HG03280 (cell line): ENCODE data around the gene SPRYD4.
A peak's percentile ranks its signal among the peaks of the same experiment; 100 is the strongest.
"Not testable (repeated sequence)": the region's sequence is repeated elsewhere in the genome, so short reads cannot be mapped to it uniquely, and the experiment has no call there.

ENCODE experiments used
- ATAC-seq: cut with Tn5 transposase; IDR thresholded peaks from one replicate; pipeline ENCODE4 v1.9.1; 2021; ENCODE audit warnings: mild to moderate bottlenecking, moderate library complexity; ENCODE audit not compliant: unreplicated experiment

SPRYD4 gene

DNA sequence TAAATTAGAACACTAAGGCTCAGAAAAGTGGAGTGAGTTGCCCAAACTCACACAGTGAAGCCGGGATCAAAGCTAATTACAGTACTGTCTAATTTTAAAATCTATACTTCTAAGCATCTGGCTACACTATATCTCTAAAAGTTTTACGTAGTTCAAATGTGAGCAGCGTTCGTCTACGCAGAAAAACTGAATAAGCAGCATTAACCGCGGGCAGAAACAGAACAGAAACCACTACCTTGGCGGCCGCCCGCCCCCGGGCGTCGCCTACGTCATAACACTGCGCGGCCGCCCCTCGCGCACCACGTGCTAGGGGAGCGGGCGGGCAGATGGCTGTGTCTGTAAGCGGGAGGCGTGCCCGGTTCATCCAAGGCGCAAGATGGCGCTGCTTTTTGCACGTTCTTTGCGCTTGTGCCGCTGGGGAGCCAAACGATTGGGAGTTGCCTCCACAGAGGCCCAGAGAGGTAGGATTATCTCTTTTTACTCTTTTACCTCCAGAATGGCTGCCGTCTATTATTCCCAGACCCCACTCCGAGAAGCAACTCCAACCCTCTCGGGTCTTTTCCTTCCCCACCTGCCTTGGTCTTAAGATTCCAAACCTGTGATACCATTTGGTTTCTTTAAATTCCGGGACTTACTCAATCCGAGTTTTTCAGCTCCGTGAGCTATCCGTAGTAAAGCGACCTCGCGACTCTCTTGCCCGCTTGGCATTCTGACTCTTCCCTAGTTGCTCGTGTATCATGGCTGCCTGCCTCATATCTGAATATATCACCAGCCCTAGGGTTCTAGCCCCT lies at the start of gene SPRYD4:
SPRYD4 (plus strand) TSS at position 363 of the 791 bp plus-strand sequence; CDS start at position 377, 14 bp downstream.
- peak; percentile 91 for ATAC-seq

DNA sequence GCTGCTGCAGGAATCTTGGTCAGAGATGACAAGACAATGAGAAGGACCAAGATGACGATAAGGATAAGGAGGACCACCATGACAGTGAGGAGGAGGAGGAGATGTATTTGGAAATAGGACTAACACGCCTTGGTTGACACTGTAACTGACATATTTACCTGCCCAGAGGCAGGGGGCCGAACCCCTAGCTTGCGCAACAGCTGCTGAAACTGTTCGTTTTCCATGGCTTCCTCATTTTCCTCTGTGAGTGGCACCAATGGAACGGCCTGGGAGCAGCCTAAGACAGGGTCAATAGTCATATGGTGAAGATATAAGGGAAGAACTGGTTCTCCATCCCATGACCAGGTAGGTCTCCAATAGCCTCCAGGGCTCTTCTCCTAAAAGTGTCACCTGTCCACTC lies 48.0 kb upstream of the SPRYD4 start:
- no peak for ATAC-seq

DNA sequence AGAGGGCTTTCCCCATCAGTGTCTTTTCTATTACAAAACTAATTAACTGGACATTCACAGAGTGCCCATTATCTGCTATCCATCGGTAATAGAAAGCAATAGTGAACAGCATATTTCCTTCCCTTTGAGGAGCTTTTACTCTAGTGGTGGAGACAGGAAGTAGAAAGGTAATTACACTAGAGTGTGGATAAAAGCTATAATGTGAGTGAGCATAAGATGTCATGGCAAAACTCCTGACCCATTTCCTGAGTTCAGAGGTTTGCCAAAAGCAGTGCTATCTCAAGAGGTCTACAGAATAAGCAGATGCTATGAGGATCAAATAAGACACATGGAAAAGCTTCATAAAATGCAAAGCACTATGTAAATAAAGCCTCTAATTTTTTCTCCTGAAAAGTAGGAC lies 43.2 kb upstream of the SPRYD4 start:
- no peak for ATAC-seq

DNA sequence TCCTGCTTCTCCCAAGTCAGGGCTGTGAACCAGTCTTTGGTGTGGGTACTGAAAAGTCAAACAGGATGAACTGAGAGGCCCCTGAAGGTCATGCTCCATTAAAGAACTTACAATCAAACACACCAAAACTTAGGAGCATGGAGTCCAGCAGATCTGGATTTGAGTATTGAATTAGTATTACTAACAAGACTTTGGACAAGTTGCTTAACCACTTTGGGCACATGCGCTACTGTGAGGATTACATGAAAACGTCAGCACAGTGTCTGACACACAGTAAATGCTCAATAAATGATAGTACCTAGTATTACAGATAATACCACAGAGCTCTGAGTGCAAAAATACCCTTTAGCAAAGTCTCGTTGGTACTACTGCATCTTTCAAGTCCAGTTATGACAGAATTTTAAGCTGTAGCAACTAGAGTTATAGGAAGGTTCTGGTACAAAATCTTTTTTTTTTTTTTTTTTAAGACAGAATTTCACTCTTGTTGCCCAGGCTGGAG lies 42.4 kb upstream of the SPRYD4 start:
- ATAC-seq = no peak

DNA sequence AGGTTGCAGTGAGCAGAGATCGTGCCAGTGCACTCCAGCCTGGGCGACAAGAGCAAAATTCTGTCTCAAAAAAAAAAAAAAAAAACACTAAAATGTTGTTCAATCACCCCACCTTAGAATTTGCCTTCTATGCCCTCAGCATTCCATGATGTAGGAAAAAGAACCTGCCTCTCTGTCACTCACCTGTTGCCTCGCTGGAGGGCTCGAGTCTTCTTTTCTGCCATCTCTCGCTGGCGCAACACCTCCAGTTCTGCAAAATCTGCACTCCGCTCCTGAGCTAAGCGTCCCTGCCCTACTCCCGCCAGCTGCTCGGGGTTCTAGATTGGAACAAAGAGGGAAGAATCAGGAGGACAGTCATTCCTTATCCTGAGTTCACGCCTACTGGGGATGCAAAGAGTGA lies 37.1 kb upstream of the SPRYD4 start:
- no peak for ATAC-seq

DNA sequence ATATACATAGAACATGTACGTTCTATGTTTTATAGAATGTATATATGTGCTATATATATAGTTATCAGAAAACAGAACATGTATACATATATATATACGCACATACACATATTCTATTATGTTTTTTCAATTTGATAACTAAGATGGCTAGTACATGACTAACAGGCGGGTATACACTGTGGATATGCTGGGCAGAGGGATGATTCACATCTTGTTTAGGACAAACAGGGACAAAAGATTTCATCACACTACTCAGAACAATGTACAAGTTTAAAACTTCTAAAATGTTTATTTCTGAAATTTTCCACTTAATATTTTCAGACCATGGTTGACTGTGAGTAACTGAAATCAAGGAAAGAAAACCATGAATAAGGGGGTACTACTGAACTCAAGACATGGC lies 36.5 kb upstream of the SPRYD4 start:
- ATAC-seq = no peak

DNA sequence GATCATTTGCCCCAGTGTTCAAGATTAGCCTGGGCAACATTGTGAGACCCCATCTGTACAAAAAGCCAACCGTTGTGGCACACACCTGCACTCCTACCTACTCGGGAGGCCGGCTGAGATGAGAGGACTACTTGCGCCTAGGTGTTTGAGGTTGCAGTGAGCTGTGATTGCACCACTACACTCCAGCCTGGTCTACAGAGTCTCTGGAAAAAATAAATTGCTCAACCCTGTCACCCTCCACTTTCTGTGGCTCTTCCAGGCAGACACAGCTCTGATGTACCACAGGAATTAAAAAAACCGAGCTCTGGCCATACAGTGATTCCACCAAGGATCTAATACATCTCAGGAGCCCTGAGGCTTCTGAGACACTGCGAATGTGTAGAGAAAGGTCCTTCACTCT lies 33.5 kb upstream of the SPRYD4 start:
- ATAC-seq = no peak

DNA sequence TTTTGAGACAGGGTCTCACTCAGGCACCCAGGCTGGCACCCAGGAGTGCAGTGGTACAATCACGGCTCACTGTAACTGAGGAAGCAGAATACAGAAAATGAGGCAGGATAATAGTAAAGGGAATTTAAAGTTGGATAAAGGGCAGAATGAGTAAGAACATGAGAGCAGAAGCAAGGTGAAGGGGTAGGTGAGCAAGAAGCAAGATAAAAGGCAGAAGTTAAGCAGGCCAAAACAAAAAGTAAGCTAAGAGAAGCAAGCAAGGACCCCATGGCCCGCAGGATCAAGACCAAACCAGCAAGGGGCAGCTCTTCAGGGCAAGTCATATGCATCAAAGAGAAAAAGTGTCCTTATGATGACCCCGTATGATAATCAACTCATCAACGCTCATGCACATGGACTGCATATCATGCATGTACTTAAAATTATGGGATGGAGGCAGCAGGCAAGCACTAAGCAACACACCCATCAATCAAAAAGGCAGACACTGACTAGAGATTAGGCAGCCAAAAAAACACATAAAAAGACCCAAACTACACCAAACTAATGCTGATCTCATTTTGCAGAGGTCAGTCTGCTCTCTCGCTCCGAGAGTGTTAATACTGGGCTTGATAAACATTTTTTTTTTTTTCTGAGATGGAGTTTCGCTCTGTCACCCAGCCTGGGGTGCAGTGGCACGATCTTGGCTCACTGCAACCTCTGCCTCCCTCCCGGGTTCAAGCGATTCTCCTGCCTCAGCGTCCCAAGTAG lies 30.8 kb upstream of the SPRYD4 start:
- no peak for ATAC-seq

DNA sequence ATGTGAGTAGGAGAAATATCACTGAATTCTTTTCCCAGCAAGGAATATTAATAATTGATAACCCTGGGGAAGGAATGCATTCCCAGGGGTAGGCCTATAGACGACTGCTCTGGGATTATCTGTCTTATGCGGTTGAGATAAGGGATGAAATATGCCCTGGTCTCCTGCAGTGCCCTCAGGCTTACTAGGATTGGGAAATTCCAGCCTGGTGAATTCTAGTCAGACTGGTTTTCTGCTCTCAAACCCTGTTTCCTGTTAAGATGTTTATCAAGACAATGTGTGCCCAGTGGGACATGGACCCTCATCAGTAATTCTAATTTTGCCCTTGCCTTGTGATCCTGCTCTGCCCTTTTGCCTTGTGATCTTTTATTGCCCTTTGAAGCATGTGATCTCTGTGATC lies 25.2 kb upstream of the SPRYD4 start:
- ATAC-seq = not testable (repeated sequence)

DNA sequence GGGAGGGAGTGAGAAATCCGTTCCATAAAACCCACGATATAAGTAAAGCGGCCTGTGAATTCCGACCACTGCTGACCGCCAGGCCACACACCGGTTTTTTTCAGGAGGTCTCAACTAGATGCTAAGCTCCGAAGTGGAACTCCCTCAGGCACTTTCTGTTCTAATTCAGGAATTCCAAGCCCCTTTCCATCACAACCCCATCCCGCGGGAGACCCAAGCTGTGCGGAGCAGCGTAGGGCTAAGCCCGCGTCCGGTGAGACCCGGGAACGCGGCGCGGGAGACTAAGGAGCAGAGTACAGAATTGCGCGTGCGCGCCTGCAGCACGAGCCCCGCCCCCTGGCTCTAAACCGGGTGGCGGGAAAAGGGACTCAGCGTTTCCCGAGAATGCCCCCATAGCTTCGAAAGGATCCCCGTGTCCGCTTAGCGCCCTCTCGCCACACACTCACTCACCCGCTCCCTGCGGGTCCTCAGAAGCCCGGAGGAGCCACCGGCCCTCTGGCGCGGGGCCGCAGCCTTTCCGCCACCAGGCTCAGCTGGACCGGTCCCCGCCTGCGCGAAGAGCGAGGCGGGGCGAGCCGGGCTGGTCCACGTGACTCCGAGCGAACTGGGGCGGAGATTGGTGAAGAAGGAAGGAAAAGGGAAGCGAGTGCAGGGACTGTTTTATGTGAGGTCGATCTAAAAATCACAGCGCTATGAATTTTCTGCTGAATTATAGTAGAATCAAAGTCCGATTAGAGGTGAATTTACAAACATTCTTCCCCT lies 19.3 kb upstream of the SPRYD4 start, which contains the start of gene TIMELESS:
TIMELESS (minus strand) TSS at position 567 of the 762 bp plus-strand sequence. CDS start 15,256 bp downstream, outside the sequence.
- peak; percentile 93 for ATAC-seq

DNA sequence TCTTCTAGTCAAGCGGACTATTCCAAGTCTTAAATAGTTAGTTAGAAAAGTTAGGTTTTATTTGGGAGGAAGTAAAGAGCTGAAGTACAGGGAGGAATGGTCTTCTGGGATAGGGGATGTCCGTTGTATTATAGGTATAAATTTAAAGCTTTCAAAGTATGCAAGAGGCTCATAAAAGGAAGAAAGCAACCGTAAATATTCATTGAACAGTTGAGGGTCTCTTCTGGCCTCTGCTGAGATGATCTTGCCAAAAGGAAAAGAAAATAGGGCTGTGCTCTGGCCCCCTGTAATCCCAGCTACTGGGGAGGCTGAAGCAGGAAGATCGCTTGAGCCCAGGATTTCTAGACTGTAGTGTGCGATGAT lies 18.8 kb upstream of the SPRYD4 start:
- no peak for ATAC-seq

DNA sequence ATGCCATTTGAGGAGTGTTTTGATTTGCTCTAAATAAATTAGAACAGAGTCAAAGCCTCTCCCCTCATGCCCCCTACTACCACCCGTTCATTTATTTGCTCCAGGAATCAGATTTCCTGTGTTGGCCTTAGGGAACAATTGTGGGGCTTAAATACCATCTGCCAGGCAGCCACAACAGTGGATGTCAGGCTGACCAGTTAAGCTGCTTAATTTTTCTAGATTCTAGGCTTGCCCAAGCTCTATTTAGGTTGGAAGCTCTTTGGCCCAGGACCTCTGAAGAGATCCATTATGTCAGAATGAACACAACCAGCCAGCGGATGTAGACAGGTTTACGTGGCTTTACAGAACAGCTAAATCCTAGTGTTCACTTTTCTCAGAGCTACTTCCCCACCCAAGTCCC lies 18.1 kb upstream of the SPRYD4 start:
- ATAC-seq = no peak

DNA sequence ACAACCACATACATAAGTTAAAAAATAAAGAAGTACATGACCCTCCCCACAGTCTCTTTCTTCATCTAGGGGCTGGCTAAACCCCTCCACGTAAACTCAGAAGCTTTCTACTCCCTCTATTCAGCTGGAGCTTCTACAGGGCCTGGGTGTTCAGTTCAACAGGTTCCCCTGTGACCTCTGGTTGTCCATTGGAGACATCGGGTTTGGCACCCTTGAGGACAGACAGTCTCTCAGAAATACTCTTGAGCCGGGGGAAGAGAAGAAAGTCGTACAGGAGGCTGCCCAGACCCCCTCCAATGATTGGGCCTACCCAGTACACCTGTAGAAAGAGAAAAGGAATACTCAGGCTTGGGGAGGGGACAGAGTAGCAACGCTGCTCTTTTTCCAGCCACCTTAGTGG lies 17.2 kb upstream of the SPRYD4 start:
- ATAC-seq = no peak

DNA sequence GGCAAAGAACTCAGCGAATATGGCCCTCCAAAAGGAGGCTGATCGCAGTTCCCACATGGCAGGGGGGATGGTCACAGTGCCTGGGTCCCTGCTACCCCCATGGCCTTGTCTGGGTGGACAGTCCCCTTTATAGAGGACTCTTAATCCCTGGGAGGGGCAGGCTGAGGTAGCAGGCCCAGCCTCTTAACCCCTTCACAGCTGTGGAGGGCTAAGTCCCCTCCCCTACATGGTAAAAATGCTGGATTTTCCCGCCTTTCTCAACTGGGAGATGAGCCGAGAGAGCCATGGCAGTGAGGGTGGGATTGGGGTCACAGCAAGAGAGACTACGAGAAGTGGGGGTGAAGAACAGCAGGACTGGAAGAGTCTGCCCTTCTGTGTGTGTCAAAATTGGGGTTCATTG lies 13.8 kb upstream of the SPRYD4 start, which contains the start of gene MIP:
MIP (minus strand) TSS at position 101 of the 400 bp plus-strand sequence; CDS start at position 57, 44 bp downstream.
- ATAC-seq = no peak

DNA sequence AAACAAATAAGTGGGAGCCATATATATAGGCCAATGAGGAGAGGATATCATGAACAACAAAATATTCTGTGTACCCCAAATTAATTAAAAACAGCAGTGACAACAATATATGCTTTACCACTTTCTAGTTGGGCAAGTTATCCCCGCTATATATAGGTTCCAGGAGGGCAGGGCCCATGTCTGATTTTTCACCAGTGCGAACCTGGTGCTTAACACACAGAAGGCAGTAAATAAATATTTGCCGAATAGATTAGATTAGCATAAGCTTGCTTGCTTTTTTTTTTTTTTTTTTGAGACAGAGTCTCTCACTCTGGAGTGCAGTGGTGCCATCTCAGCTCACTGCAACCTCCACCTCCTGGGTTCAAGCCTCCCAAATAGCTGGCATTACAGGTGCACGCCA lies 10.6 kb upstream of the SPRYD4 start:
- no peak for ATAC-seq

DNA sequence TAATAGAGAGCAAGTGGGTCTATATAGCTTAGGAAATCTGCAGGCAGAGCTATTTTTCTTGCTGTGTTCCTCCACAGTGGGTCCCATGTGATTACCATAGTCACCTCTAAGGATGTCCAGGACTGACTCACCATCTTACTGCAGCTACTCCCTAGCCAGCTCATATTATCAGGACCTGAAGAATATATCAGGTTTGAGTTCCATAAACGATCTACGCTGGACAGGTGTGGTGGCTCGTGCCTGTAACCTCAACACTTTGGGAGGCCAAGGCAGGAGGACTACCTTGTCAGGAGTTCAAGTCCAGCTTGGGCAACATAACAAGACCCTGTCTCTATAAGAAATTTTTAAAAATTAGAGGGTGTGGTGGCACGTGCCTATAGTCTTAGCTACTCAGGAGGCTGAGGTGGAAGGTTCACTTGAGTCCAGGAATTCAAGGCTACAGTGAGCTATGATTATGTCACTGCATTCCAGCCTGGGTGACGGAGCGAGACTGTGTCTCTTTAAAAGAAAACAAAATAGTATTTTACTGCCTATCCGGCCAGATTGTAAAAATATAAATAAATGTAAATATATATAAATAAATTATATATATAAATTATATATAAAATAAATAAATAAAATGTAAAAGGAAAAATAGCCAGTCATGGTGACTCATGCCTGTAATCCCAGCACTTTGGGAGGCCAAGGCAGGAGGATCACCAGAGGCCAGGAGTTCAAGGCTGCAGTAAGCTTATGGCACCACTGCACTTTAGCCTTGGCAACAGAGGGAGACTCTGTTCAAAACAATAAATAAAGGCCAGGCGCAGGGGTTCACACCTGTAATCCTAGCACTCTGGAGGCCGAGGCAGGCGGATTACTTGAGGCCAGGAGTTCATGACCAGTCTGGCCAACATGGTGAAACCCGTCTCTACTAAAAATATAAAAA lies 6.9 kb upstream of the SPRYD4 start:
- ATAC-seq = no peak

DNA sequence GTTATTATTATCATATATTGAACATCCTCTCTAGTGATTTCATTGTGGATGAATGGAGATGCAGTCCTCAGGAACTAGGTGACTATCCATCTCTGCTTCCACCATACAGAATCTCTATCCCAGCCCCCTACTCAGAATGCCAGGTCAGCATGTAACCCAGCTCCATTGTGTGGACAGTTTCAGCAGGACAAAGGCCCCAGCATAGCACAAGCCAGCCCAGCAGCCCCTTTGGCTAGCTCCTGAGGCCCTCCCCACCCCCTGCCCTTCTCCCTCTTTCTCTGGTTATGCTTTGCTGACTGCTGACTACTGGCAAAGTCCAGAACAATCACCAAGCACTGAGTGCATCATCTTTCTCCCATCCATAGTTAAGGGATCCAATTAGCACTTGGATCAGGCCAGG lies 5.8 kb upstream of the SPRYD4 start:
- no peak for ATAC-seq

DNA sequence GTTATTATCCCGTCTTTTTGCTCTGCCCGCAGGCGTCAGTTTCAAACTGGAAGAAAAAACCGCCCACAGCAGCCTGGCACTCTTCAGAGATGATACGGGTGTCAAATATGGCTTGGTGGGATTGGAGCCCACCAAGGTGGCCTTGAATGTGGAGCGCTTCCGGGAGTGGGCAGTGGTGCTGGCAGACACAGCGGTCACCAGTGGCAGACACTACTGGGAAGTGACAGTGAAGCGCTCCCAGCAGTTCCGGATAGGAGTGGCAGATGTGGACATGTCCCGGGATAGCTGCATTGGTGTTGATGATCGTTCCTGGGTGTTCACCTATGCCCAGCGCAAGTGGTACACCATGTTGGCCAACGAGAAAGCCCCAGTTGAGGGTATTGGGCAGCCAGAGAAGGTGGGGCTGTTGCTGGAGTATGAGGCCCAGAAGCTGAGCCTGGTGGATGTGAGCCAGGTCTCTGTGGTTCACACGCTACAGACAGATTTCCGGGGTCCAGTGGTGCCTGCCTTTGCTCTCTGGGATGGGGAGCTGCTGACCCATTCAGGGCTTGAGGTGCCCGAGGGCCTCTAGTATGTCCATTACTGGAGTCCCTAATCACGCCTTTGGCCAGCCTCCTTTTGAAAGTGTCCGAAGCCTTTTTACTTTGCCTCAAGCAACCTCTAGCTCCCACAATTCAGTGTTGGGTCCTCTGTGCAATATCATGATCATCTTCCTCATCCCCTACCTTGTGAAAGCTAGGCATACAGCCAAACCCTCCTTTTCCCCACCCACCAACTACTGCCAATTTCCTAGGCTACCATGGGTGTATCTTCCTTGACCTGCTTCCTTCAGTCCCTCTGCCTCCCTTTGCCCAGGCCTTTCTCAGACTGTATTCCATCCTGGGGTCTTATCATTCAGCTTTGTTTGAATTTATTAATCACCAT lies 891 bp downstream of the SPRYD4 start:
- ATAC-seq = no peak

DNA sequence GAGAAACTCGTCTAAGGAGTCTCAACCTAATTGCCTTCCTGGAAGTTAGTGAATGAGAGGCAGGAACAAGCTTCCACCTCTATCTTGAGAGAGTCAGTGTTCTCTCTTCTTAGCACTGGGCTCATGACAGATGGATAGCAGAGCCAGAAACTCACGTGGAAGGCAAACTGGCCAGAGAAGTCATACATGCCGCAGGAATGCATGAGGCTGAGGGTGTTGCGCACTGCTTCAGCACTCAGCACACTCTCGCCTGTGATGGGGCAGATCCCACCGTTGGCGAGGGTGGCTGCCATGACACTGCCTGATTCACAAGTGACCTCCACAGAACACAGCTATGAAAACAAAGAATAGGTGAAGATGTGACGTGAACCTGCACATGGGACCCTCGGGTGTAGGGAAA lies 6.0 kb downstream of the SPRYD4 start:
- no peak for ATAC-seq
